WTC11 (cell line): ENCODE data around the gene NXN. TPM values are rescaled to one million over a fixed set of nuclear protein-coding genes. Genes with fewer than 3 reads are reported as not detected.
A peak's percentile ranks its signal among the peaks of the same experiment; 100 is the strongest.
"Not testable (repeated sequence)": the region's sequence is repeated elsewhere in the genome, so short reads cannot be mapped to it uniquely, and the experiment has no call there.

ENCODE experiments used
- ATAC-seq: fragments of 200-7000 bp; cut with Tn5 transposase; 2 replicates; pipeline ENCODE4 v1.10.0; 2021; ENCODE audit warnings: mild to moderate bottlenecking, moderate library complexity
- CTCF ChIA-PET: fragments of 300-600 bp; sonication (Branson Sonifier 250); formaldehyde crosslinking; loops from one replicate; lab custom pipeline; 2021; ENCODE audit warnings: antibody characterized with exemption; lab: Charles Lee
- POLR2A ChIA-PET: fragments of 350-600 bp; sonication (Branson Sonifier 250); formaldehyde crosslinking; loops from one replicate; lab custom pipeline; 2021; ENCODE audit warnings: antibody characterized with exemption; lab: Charles Lee
- DNase-seq: peaks from one replicate; pipeline ENCODE4 v3.0.0; 2021; ENCODE audit warnings: low spot score
- H3K27ac Mint-ChIP-seq: 2 replicates; pipeline ENCODE4 v1.8.0; 2021; ENCODE audit warnings: mixed read lengths
- H3K27me3 Mint-ChIP-seq: 2 replicates; pipeline ENCODE4 v1.8.0; 2021; ENCODE audit warnings: low read depth, mild to moderate bottlenecking, moderate library complexity, mixed read lengths
- H3K36me3 Mint-ChIP-seq: 2 replicates; pipeline ENCODE4 v1.8.0; 2021; ENCODE audit warnings: mixed read lengths
- H3K4me1 Mint-ChIP-seq: 2 replicates; pipeline ENCODE4 v1.8.0; 2022; ENCODE audit warnings: mixed read lengths
- H3K4me3 Mint-ChIP-seq: 2 replicates; pipeline ENCODE4 v1.8.0; 2021; ENCODE audit warnings: mild to moderate bottlenecking, moderate library complexity, mixed read lengths
- H3K9me3 Mint-ChIP-seq: 2 replicates; pipeline ENCODE4 v1.8.0; 2021; ENCODE audit warnings: mixed read lengths
- MXD4 ChIP-seq: fragments of 250-450 bp; sonication (Bioruptor Pico); IDR thresholded peaks from 2 replicates; pipeline ENCODE4 v1.8.0; 2021; ENCODE audit warnings: mild to moderate bottlenecking, moderate library complexity, borderline replicate concordance
- NR1H2 ChIP-seq: sonication (generic); formaldehyde crosslinking; IDR thresholded peaks from 2 replicates; pipeline ENCODE4 v1.9.0; 2021; ENCODE audit warnings: mild to moderate bottlenecking, moderate library complexity, missing genetic modification reagents
- NR2C2 ChIP-seq: sonication (generic); formaldehyde crosslinking; IDR thresholded peaks from 2 replicates; pipeline ENCODE4 v1.8.0; 2022; ENCODE audit warnings: mild to moderate bottlenecking, missing genetic modification reagents
- TEAD4 ChIP-seq: sonication (generic); formaldehyde crosslinking; IDR thresholded peaks from 2 replicates; pipeline ENCODE4 v1.8.0; 2022; ENCODE audit warnings: mild to moderate bottlenecking, missing genetic modification reagents
- ZNF121 ChIP-seq: sonication (generic); formaldehyde crosslinking; IDR thresholded peaks from 2 replicates; pipeline ENCODE4 v1.8.0; 2023; ENCODE audit warnings: missing genetic modification reagents
- ZNF138 ChIP-seq: sonication (generic); formaldehyde crosslinking; conservative IDR thresholded peaks from 2 replicates; pipeline ENCODE4 v1.8.1; 2022; ENCODE audit warnings: mild to moderate bottlenecking, moderate library complexity, missing genetic modification reagents
- ZNF232 ChIP-seq: sonication (generic); formaldehyde crosslinking; IDR thresholded peaks from 2 replicates; pipeline ENCODE4 v1.8.0; 2022; ENCODE audit warnings: mild to moderate bottlenecking, missing genetic modification reagents
- total RNA-seq: library from RNA; stranded (reverse); gene quantifications from 3 replicates; pipeline ENCODE4 v1.2.3, GENCODE V29; 2021
- TF ChIP-seq, protein P1 (sequence below): sonication (generic); formaldehyde crosslinking; IDR thresholded peaks from 2 replicates; pipeline ENCODE4 v1.8.1; 2022; ENCODE audit warnings: low read depth, missing genetic modification reagents, borderline replicate concordance
- TF ChIP-seq, protein P2 (sequence below): sonication (generic); formaldehyde crosslinking; conservative IDR thresholded peaks from 2 replicates; pipeline ENCODE4 v1.8.1; 2022; ENCODE audit warnings: mild to moderate bottlenecking, missing genetic modification reagents
- TF ChIP-seq, protein P3 (sequence below): fragments of 250-450 bp; sonication (Bioruptor Pico); conservative IDR thresholded peaks from 2 replicates; pipeline ENCODE4 v1.9.0; 2021; ENCODE audit warnings: mild to moderate bottlenecking

Gene NXN
- total RNA-seq, 1 experiment from 2014 or later: 96.8 TPM

DNA sequence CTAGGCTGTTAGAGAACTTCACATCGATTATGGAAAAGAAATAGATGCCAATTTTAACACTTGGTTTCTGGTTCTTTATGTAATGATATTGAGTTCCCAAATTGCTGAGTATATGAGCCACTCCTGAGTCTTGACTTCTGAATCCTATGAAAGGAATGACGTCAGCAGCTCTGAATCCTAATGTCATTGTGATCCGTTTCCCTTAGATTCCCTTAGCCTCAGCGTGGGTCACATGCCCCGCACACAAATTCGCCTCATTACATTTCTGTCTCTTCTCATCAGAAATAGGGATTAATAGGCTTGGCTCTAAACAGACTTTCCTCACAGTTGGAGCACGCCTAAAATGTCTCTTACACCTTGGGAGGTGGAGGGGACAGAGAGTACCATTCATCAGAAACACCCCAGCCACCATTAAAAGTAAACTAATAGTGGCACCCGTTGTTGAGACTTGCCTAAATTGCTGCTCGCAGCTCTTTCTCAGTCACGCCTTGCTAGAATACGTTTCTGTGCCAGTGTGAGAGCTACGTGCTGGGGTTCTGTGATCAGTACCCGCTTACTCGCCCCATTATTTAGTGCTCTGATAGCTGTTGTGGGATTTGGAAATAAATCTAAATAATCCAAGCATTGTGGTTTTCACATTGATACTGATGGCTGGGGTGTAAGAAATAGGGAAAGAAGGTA is 190.3 kb downstream of the NXN start (continued):
- TF ChIP-seq, protein P1, sequence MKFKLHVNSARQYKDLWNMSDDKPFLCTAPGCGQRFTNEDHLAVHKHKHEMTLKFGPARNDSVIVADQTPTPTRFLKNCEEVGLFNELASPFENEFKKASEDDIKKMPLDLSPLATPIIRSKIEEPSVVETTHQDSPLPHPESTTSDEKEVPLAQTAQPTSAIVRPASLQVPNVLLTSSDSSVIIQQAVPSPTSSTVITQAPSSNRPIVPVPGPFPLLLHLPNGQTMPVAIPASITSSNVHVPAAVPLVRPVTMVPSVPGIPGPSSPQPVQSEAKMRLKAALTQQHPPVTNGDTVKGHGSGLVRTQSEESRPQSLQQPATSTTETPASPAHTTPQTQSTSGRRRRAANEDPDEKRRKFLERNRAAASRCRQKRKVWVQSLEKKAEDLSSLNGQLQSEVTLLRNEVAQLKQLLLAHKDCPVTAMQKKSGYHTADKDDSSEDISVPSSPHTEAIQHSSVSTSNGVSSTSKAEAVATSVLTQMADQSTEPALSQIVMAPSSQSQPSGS (CRISPR knock-in tag): no peak

- Mint-ChIP-seq H3K4me3 (no peak overlapping the region), H3K27me3 (no peaks in the 10 kb centered on the region), H3K27ac (no peak overlapping the region), H3K4me1 (peaks cover 11% of the 10 kb centered on the region), H3K9me3 (no peaks in the 10 kb centered on the region), H3K36me3 (peaks cover 46% of the 10 kb centered on the region)
- CTCF ChIA-PET: interaction anchor here (1.0 kb wide), 1 partner anchor 208 kb away, joined by 6 read pairs; the partner anchor contains the start of gene TIMM22
- no peak for ATAC-seq
- POLR2A ChIA-PET: interaction anchor here (1.2 kb wide), 1 partner anchor 191 kb away, joined by 3 read pairs; the partner anchor contains the start of gene NXN
- no peak for DNase-seq
- TF ChIP-seq, protein P1 (CRISPR knock-in tag): no peak
- TF ChIP-seq ZNF121 (CRISPR knock-in tag): peak; percentile 5; the same call in 1 of the 2 replicates
- TF ChIP-seq NR1H2 (CRISPR knock-in tag): no peak
Measured at GRCh38 chr17:788551-788950, 191.0 kb downstream of the NXN start.

DNA sequence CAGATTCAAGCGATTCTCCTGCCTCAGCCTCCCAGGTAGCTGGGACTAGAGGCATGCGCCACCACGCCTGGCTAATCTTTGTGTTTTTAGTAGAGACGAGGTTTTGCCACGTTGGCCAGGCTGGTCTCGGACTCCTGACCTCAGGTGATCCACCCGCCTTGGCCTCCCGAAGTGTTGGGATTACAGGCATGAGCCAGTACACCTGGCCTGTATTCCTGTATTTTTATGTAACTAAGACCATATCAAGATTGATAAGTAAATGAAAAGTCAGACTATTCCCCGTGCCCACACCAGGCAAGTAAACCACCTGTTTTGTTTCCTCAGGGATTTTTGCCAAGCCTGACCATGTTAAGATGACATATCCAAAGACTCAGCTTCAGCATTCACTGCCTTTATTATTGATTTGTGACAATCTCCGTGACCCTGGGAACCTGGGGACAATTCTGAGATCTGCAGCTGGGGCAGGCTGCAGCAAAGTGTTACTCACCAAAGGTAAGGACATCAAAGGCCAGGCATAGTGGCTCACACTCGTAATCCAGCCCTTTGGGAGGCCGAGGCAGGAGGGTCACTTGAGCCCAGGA is 191.8 kb downstream of the NXN start:
- peaks cover 16% of the 10 kb centered on the region for H3K4me1 Mint-ChIP-seq
- POLR2A ChIA-PET: interaction anchor here (0.7 to 1.2 kb wide), 3 partner anchors 50 to 487 kb away, joined by 3 to 6 read pairs (median 5); partner anchors contain the start of gene NXN

DNA sequence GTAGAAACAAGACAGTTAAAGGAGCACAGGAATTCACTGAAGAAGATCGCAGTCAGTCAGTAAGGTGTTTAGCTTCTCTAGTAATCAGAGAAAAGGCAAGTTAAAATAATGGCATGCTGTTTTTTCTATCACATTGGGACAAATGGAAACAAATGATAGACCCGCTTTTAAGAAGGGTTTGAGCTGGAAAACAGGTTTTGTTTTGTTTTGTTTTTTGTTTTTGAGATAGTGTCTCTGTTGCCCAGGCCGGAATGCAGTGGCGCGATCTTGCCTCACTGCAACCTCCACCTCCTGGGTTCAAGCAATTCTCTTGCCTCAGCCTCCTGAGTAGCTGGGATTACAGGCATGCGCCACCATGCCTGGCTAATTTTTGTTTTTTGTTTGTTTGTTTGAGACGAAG is 193.7 kb downstream of the NXN start:
- POLR2A ChIA-PET, H3K9me3 Mint-ChIP-seq: not testable (repeated sequence)

More for the DNA sequence above, 191.8 kb downstream of the NXN start:
- ATAC-seq (no peak), DNase-seq (no peak)
- CTCF ChIA-PET: interaction anchor here (1.0 kb wide), 1 partner anchor 209 kb away, joined by 6 read pairs; the partner anchor contains the start of gene TIMM22
- TF ChIP-seq, protein P2, sequence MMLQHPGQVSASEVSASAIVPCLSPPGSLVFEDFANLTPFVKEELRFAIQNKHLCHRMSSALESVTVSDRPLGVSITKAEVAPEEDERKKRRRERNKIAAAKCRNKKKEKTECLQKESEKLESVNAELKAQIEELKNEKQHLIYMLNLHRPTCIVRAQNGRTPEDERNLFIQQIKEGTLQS: no peak
- TF ChIP-seq ZNF138 (no peak), NR2C2 (CRISPR knock-in tag) (no peak), ZNF232 (no peak), TEAD4 (CRISPR knock-in tag) (no peak), MXD4 (CRISPR knock-in tag) (no peak)
- TF ChIP-seq, protein P3, sequence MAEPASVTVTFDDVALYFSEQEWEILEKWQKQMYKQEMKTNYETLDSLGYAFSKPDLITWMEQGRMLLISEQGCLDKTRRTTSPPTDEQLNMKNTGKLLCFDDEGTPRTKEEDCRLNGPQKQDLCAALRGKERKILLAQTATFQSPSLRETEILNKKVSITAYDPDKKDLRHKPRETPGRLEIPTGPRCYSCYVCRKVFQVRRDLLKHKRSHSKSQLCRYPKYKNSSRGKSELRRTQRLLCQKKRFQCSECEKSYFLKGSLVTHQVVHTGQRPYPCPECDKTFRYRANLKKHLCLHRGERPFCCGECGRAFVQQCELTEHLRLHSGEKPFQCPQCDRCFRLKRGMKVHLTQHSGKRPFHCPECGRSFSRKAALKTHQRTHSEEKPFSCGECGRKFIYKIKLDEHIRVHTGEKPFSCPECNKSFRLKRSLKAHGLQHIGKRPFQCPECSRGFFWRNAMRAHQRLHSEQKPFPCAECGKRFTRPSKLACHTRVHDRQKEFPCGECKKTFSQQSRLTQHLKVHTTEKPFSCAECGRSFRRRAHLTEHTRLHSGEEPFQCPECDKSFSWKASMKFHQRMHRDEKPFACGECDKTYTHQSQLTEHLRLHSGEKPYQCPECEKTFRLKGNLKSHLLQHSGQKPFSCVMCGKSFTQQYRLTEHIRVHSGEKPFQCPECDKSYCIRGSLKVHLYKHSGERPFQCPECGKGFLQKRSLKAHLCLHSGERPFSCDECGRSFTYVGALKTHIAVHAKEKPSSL (CRISPR knock-in tag): no peak
- Mint-ChIP-seq H3K27me3 (no peaks in the 10 kb centered on the region), H3K27ac (no peak overlapping the region), H3K36me3 (peaks cover 46% of the 10 kb centered on the region), H3K9me3 (no peaks in the 10 kb centered on the region), H3K4me3 (no peak overlapping the region)

More for the DNA sequence above, 193.7 kb downstream of the NXN start:
- CTCF ChIA-PET: interaction anchor here (0.8 to 1.3 kb wide), 2 partner anchors 9 to 195 kb away, joined by 3 read pairs; no protein-coding TSS in a partner anchor
- H3K4me3 Mint-ChIP-seq, H3K27me3 Mint-ChIP-seq, ATAC-seq, DNase-seq: not testable (repeated sequence)
- 0 out of 2 replicates have a peak overlapping the region, but pooled peaks have one; percentile 25 for H3K27ac Mint-ChIP-seq
- H3K36me3 Mint-ChIP-seq: peaks cover 29% of the 10 kb centered on the region
- H3K4me1 Mint-ChIP-seq: peaks cover 22% of the 10 kb centered on the region
